GM12872 (cell line): ENCODE measurements around the gene ITGA11.

ENCODE experiments used
- CTCF ChIP-seq: IDR thresholded peaks from 3 replicates; pipeline ENCODE4 v1.5.1; 2011; ENCODE audit warnings: low read depth, mild to moderate bottlenecking, low read length, moderate library complexity; ENCODE audit not compliant: insufficient read depth

ITGA11 gene

GRCh38 chr15:68279779-68280753 is 151.9 kb downstream of the ITGA11 start:
- no peak for TF ChIP-seq CTCF

GRCh38 chr15:68278595-68279405 is 153.2 kb downstream of the ITGA11 start:
- no peak for TF ChIP-seq CTCF

- TF ChIP-seq CTCF, result peak; percentile 58
Measured at GRCh38 chr15:68278345-68278594, 153.7 kb downstream of the ITGA11 start.

GRCh38 chr15:68277603-68278344 is 154.2 kb downstream of the ITGA11 start, which contains the start of gene FEM1B:
FEM1B (plus strand) TSS chr15:68277745; CDS start chr15:68278418, 673 bp downstream.
- no peak for TF ChIP-seq CTCF

- no peak for TF ChIP-seq CTCF
Measured at GRCh38 chr15:68277131-68277602, 154.8 kb downstream of the ITGA11 start.

- no peak for TF ChIP-seq CTCF
Measured at GRCh38 chr15:68276668-68277067, 155.3 kb downstream of the ITGA11 start.
